Putamen (tissue), 1 donor: Measurements from ENCODE around the gene MNT.

Experiments used
- DNase-seq: peaks from one replicate; pipeline ENCODE4 v3.0.0-alpha.2; 2016; ENCODE audit warnings: low spot score

Gene MNT

GRCh38 chr17:2363851-2364762 lies 36.8 kb downstream of the MNT start:
- DNase-seq, result no peak

GRCh38 chr17:2363318-2363717 lies 37.5 kb downstream of the MNT start:
- DNase-seq, result no peak

GRCh38 chr17:2362881-2363280 lies 38.0 kb downstream of the MNT start:
- DNase-seq, result no peak

- no peak for DNase-seq
Measured at GRCh38 chr17:2362416-2362815, 38.4 kb downstream of the MNT start.

GRCh38 chr17:2362016-2362415 lies 38.8 kb downstream of the MNT start:
- no peak for DNase-seq

GRCh38 chr17:2361010-2361760 lies 39.7 kb downstream of the MNT start:
- no peak for DNase-seq

GRCh38 chr17:2357931-2358434 lies 42.9 kb downstream of the MNT start:
- no peak for DNase-seq

- no peak for DNase-seq
Measured at GRCh38 chr17:2357237-2357636, 43.6 kb downstream of the MNT start.

- DNase-seq, result no peak
Measured at GRCh38 chr17:2354311-2354710, 46.5 kb downstream of the MNT start.

- DNase-seq, result no peak
Measured at GRCh38 chr17:2351269-2351668, 49.6 kb downstream of the MNT start.

- peak; percentile 69 for DNase-seq
Measured at GRCh38 chr17:2347805-2348685, 52.8 kb downstream of the MNT start.

GRCh38 chr17:2346475-2346874 lies 54.4 kb downstream of the MNT start:
- no peak for DNase-seq

GRCh38 chr17:2344528-2344927 lies 56.3 kb downstream of the MNT start:
- no peak for DNase-seq

GRCh38 chr17:2343421-2343820 lies 57.4 kb downstream of the MNT start:
- DNase-seq, result no peak

GRCh38 chr17:2338315-2338657 lies 62.6 kb downstream of the MNT start:
- DNase-seq, result no peak

- DNase-seq, result peak; percentile 55
Measured at GRCh38 chr17:2337544-2338314, 63.1 kb downstream of the MNT start.

- peak; percentile 64 for DNase-seq
Measured at GRCh38 chr17:2336852-2337543, 63.9 kb downstream of the MNT start, which contains the start of gene SGSM2. Gene SGSM2 (plus strand): TSS chr17:2337501. CDS start chr17:2337689, 188 bp downstream.

- peak; percentile 92 for DNase-seq
Measured at GRCh38 chr17:2336215-2336851, 64.5 kb downstream of the MNT start, which contains the start of gene TSR1. Gene TSR1 (minus strand): TSS chr17:2336457. CDS start chr17:2336427, 30 bp downstream.

GRCh38 chr17:2335726-2336214 lies 65.1 kb downstream of the MNT start:
- no peak for DNase-seq
